K562 (cell line): ENCODE measurements around the gene SNX15. TPM values are rescaled to one million over a fixed set of nuclear protein-coding genes. Genes with fewer than 3 reads are reported as not detected.
A peak's percentile ranks its signal among the peaks of the same experiment; 100 is the strongest.

ENCODE experiments used
- ATAC-seq: fragments of 200-7000 bp; cut with Tn5 transposase; 3 replicates; pipeline ENCODE4 v1.9.1; 2020; ENCODE audit warnings: moderate library complexity
- BruUV-seq: library from RNA; stranded (reverse); fragments of 400-500 nt; replicated peaks from 2 replicates; lab custom pipeline; 2021; lab: Mats Ljungman, UMichigan
- CTCF ChIA-PET: fragments of 300-600 bp; formaldehyde crosslinking; extraction: SDS; loops from one replicate; lab custom pipeline; 2021; ENCODE audit warnings: low intra/inter-chr PET ratio; lab: Yijun Ruan, JAX
- POLR2A ChIA-PET: fragments of 300-600, 350-650 bp; sonication (Branson Sonifier 250); formaldehyde crosslinking; extraction: SDS; loops from one replicate; lab custom pipeline; 2021; ENCODE audit warnings: antibody characterized with exemption, inconsistent platforms; lab: Yijun Ruan, JAX
- DNase-seq, 4 experiments: peaks; one replicate each; pipeline versions ENCODE4 v3.0.0 to v3.0.0-alpha.2; 2011 to 2018; ENCODE audit warnings: low spot score in 3 of 4, mixed read lengths in 3 of 4; ENCODE audit errors: extremely low read depth in 1 of 4
- FAIRE-seq: peaks from 2 replicates; lab custom pipeline; 2011; peaks lifted over from hg19 to GRCh38; lab: Jason Lieb, UNC
- H2AFZ ChIP-seq: 2 replicates; pipeline ENCODE4 v1.6.0; 2011; ENCODE audit warnings: low read depth, low read length, control low read depth, inconsistent platforms
- H3K27ac ChIP-seq: fragments of 200-600 bp; 3 replicates; pipeline ENCODE4 v1.8.0; 2011; ENCODE audit warnings: low read depth, mild to moderate bottlenecking, control low read depth, inconsistent platforms, low read length, moderate library complexity, mixed read lengths; ENCODE audit errors: extremely low read depth
- H3K27me3 ChIP-seq, 2 experiments: fragments of 300-600 bp in 1 of 2; 2 replicates in 1 of 2; 3 replicates in 1 of 2; pipeline versions ENCODE4 v1.6.0 to v1.8.0; 2011; ENCODE audit warnings: inconsistent platforms in 2 of 2, low read length in 2 of 2, mild to moderate bottlenecking in 1 of 2, mixed read lengths in 1 of 2, moderate library complexity in 1 of 2; ENCODE audit not compliant: control insufficient read depth in 2 of 2, insufficient read depth in 2 of 2
- H3K36me3 ChIP-seq: fragments of 300-600 bp; 3 replicates; pipeline ENCODE4 v1.8.0; 2011; ENCODE audit warnings: mild to moderate bottlenecking, low read length, inconsistent platforms; ENCODE audit not compliant: control insufficient read depth, insufficient read depth
- H3K4me1 ChIP-seq, 2 experiments: fragments of 200-600 bp in 1 of 2; replicated peaks in 1 of 2; 2 replicates in 1 of 2; 3 replicates in 1 of 2; pipeline versions ENCODE4 v1.5.1 to v1.8.0; 2011; ENCODE audit warnings: inconsistent platforms in 2 of 2, low read length in 2 of 2, mild to moderate bottlenecking in 1 of 2, mixed read lengths in 1 of 2, moderate library complexity in 1 of 2; ENCODE audit not compliant: control insufficient read depth in 2 of 2, insufficient read depth in 2 of 2
- H3K4me2 ChIP-seq: 2 replicates; pipeline ENCODE4 v1.6.1; 2011; ENCODE audit warnings: low read length, control low read depth, inconsistent platforms, mixed read lengths; ENCODE audit not compliant: insufficient read depth
- H3K4me3 ChIP-seq: fragments of 200-600 bp; sonication (generic), shearing (Covaris generic); 2 replicates; pipeline ENCODE4 v1.5.1; 2016; ENCODE audit warnings: control low read depth, inconsistent platforms
- H3K79me2 ChIP-seq: fragments of 200-600 bp; 3 replicates; pipeline ENCODE4 v1.8.0; 2011; ENCODE audit warnings: low read length, inconsistent platforms; ENCODE audit not compliant: control insufficient read depth, insufficient read depth
- H3K9ac ChIP-seq, 2 experiments: 2 replicates each; pipeline versions ENCODE4 v1.6.0 to v1.6.1; 2011; ENCODE audit warnings: low read depth in 2 of 2, low read length in 2 of 2, control low read depth in 1 of 2, inconsistent platforms in 1 of 2, mild to moderate bottlenecking in 1 of 2, mixed read lengths in 1 of 2; ENCODE audit not compliant: insufficient read depth in 1 of 2
- H3K9me1 ChIP-seq: one replicate; pipeline ENCODE4 v1.6.0; 2011; ENCODE audit warnings: inconsistent platforms, mild to moderate bottlenecking, low read length, moderate library complexity; ENCODE audit not compliant: control insufficient read depth, insufficient read depth
- H3K9me3 ChIP-seq: replicated peaks from 2 replicates; pipeline ENCODE4 v1.5.1; 2011; ENCODE audit warnings: low read depth, low read length, inconsistent platforms; ENCODE audit not compliant: control insufficient read depth, insufficient read depth
- H4K20me1 ChIP-seq: replicated peaks from 2 replicates; pipeline ENCODE4 v1.6.1; 2011; ENCODE audit warnings: low read length, inconsistent platforms, mixed read lengths; ENCODE audit not compliant: control insufficient read depth, insufficient read depth
- CEBPG ChIP-seq, 3 experiments: fragments of 200-800 bp in 1 of 3; sonication (Bioruptor generic) in 1 of 3; sonication (generic) in 1 of 3; formaldehyde crosslinking in 1 of 3; IDR thresholded peaks in 2 of 3; conservative IDR thresholded peaks in 1 of 3; 2 replicates each; pipeline versions ENCODE4 v1.6.1 to v1.8.0; 2016 to 2022; ENCODE audit warnings: missing compliant biosample characterization in 2 of 3, missing genetic modification characterization in 2 of 3, mild to moderate bottlenecking in 1 of 3, missing genetic modification reagents in 1 of 3
- EGR1 ChIP-seq: fragments of 450-650 bp; conservative IDR thresholded peaks from 2 replicates; pipeline ENCODE4 v1.6.1; 2017; ENCODE audit warnings: mild to moderate bottlenecking
- ELF2 ChIP-seq: fragments of 250-450 bp; sonication (Bioruptor Pico); IDR thresholded peaks from 2 replicates; pipeline ENCODE4 v1.5.0; 2021; ENCODE audit warnings: mild to moderate bottlenecking
- HES1 ChIP-seq: fragments of 450-650 bp; IDR thresholded peaks from 2 replicates; pipeline ENCODE4 v1.6.1; 2016; ENCODE audit warnings: low read depth, mild to moderate bottlenecking, moderate library complexity
- JUN ChIP-seq, 2 experiments: sonication (generic) in 1 of 2; formaldehyde crosslinking in 1 of 2; IDR thresholded peaks; 2 replicates each; pipeline versions ENCODE4 v1.6.1 to v1.8.0; 2012 to 2022; ENCODE audit warnings: borderline replicate concordance in 2 of 2, mild to moderate bottlenecking in 2 of 2, improper control_type of control experiment in 1 of 2, low read depth in 1 of 2, low read length in 1 of 2, missing genetic modification reagents in 1 of 2
- MAZ ChIP-seq, 2 experiments: fragments of 450-650 bp in 1 of 2; sonication (generic) in 1 of 2; formaldehyde crosslinking; IDR thresholded peaks in 1 of 2; conservative IDR thresholded peaks in 1 of 2; 2 replicates each; pipeline versions ENCODE4 v1.4.0 to v1.5.0; 2020; ENCODE audit warnings: mild to moderate bottlenecking in 1 of 2, missing genetic modification reagents in 1 of 2
- MXI1 ChIP-seq: IDR thresholded peaks from 2 replicates; pipeline ENCODE4 v1.6.1; 2011; ENCODE audit warnings: low read depth, mild to moderate bottlenecking, improper control_type of control experiment, low read length
- NR2C1 ChIP-seq, 2 experiments: fragments of 450-650 bp; IDR thresholded peaks; 2 replicates each; pipeline ENCODE4 v1.6.1; 2017; ENCODE audit warnings: mild to moderate bottlenecking in 2 of 2, antibody characterized with exemption in 1 of 2, inconsistent platforms in 1 of 2, missing compliant biosample characterization in 1 of 2, missing genetic modification characterization in 1 of 2
- POLR2A ChIP-seq: fragments of 450-650 bp; conservative IDR thresholded peaks from 2 replicates; pipeline ENCODE4 v1.6.1; 2016
- RFX5 ChIP-seq: IDR thresholded peaks from 2 replicates; pipeline ENCODE4 v1.6.1; 2011; ENCODE audit warnings: low read depth, mild to moderate bottlenecking, improper control_type of control experiment, low read length
- SRF ChIP-seq, 2 experiments: fragments of 250-450, 450-650 bp in 1 of 2; sonication (Bioruptor Pico) in 1 of 2; sonication (generic) in 1 of 2; formaldehyde crosslinking; IDR thresholded peaks; 2 replicates each; pipeline versions ENCODE4 v1.5.0 to v1.5.1; 2020 to 2022; ENCODE audit warnings: mild to moderate bottlenecking in 1 of 2, missing genetic modification reagents in 1 of 2
- TSHZ1 ChIP-seq: fragments of 250-450 bp; sonication (Bioruptor Pico); IDR thresholded peaks from 2 replicates; pipeline ENCODE4 v1.4.0; 2020; ENCODE audit warnings: mild to moderate bottlenecking, moderate library complexity
- ZNF277 ChIP-seq: fragments of 250-450 bp; sonication (Bioruptor Pico); IDR thresholded peaks from 2 replicates; pipeline ENCODE4 v1.8.0; 2022; ENCODE audit warnings: inconsistent platforms, mild to moderate bottlenecking, moderate library complexity, borderline replicate concordance
- WGBS: fragments of 100-300 bp; shearing (Covaris generic); methylation state at CpG from one replicate; pipeline ENCODE4 v1.1.6; 2016; ENCODE audit warnings: low coverage, mixed read lengths; ENCODE audit not compliant: insufficient coverage; ENCODE audit errors: missing lambda C conversion rate; 5-methylcytosine and 5-hydroxymethylcytosine counted together
- in situ Hi-C: fragments of 300-500 bp; cut with MboI; formaldehyde crosslinking; loops from 4 replicates; pipeline ENCODE4 v1.15.0; 2018; ENCODE audit warnings: inconsistent platforms, mixed read lengths
- intact Hi-C: fragments of 100-400 bp; cut with micrococcal nuclease; formaldehyde crosslinking; loops from 2 replicates; pipeline ENCODE4 v1.14.2; 2022
- polyA plus RNA-seq, 8 experiments: library from polyadenylated mRNA; depleted of rRNA in 4 of 8; stranded (reverse) in 5 of 8; unstranded in 3 of 8; fragments of >200 nt; fragmentation: Nextera tagmentation in 2 of 8; fragmentation: Illumina TruSeq in 1 of 8; extraction: Ambion mirVana in 2 of 8; extraction: Trizol in 1 of 8; gene quantifications; 2 replicates each; pipeline versions ENCODE4 v1.2.1 to v1.2.3, GENCODE V29; 2011 to 2014; ENCODE audit warnings: inconsistent platforms in 1 of 8, missing spikeins in 1 of 8
- total RNA-seq, 7 experiments: library from RNA; depleted of rRNA in 6 of 7; stranded (reverse); fragments of >200 nt in 6 of 7; fragmentation: Illumina TruSeq in 2 of 7; extraction: Trizol in 2 of 7; gene quantifications; 2 replicates each; pipeline versions ENCODE4 v1.2.1 to v1.2.3, GENCODE V29; 2011 to 2021; ENCODE audit warnings: low replicate concordance in 1 of 7

SNX15 gene
- total and polyA plus RNA-seq, 9 of the 15 experiments (the other 6 are each of a cell fraction or from before 2014, with no cell fraction given) = 1.8 to 27.8 (median 15.2) TPM

- DNase-seq (no peak), ATAC-seq (no peak; the same call in 2 of the 3 replicates), FAIRE-seq (peak; percentile 58)
- Histone ChIP-seq H3K27me3 (no peaks in the 10 kb centered on the region; a peak in 2 of 5 replicates), H3K9ac (no peak overlapping the region), H3K9me3 (no peaks in the 10 kb centered on the region), H4K20me1 (no peaks in the 10 kb centered on the region), H3K36me3 (no peaks in the 10 kb centered on the region), H2AFZ (peak overlapping the region; percentile 42; the same call in 1 of the 2 replicates), H3K4me2 (no peak overlapping the region), H3K79me2 (no peaks in the 10 kb centered on the region), H3K4me3 (no peak overlapping the region), H3K27ac (no peak overlapping the region), H3K9me1 (no peaks in the 10 kb centered on the region), H3K4me1 (peaks cover 0 to 28% of the 10 kb centered on the region in 2 experiments; a peak in 2 of 5 replicates)
- no TSS peak for BruUV-seq
- CTCF ChIA-PET = no interaction called here
- intact Hi-C loops (no loop called here), in situ Hi-C loops (no loop called here)
- 33% methylated on average over 9 of the region's 9 CpGs for WGBS
- POLR2A ChIA-PET = interaction anchor here (0.9 kb wide), 1 partner anchor 18 kb away, joined by 3 read pairs; no protein-coding TSS in a partner anchor
- no peak for TF ChIP-seq NR2C1 (IDR thresholded peaks at IDR 0.05)
- TF ChIP-seq NR2C1 (tag; IDR thresholded peaks at IDR 0.05) = no peak
- no peak for TF ChIP-seq HES1
- TF ChIP-seq SRF (CRISPR knock-in tag; IDR thresholded peaks at IDR 0.05) = no peak
- 0 out of 2 replicates have a peak, but pooled peaks have one; percentile 20 for TF ChIP-seq POLR2A
- TF ChIP-seq EGR1 = 0 out of 2 replicates have a peak, but pooled peaks have one; percentile 5
- no peak for TF ChIP-seq ZNF277
- no peak for TF ChIP-seq JUN (IDR thresholded peaks at IDR 0.05; ENCODE audit: borderline replicate concordance, low read depth, low read length)
- no peak for TF ChIP-seq JUN (CRISPR knock-in tag; IDR thresholded peaks at IDR 0.05; ENCODE audit: borderline replicate concordance)
- no peak for TF ChIP-seq RFX5
- no peak for TF ChIP-seq ELF2 (CRISPR knock-in tag)
- no peak for TF ChIP-seq CEBPG (CRISPR knock-in tag; IDR thresholded peaks at IDR 0.05)
- 0 out of 4 replicates have a peak, but pooled peaks of 1 of the 2 experiments have one; percentile 19 for TF ChIP-seq CEBPG (tag; conservative IDR thresholded peaks at IDR 0.05 in 1 of 2, IDR thresholded peaks at IDR 0.05 in 1 of 2)
- no peak for TF ChIP-seq MAZ (CRISPR knock-in tag; conservative IDR thresholded peaks at IDR 0.05 in 1 of 2, IDR thresholded peaks at IDR 0.05 in 1 of 2)
- TF ChIP-seq TSHZ1 = no peak
- no peak for TF ChIP-seq MXI1
Measured at GRCh38 chr11:65051398-65051858, 24.2 kb downstream of the SNX15 start.
